Chondrocyte (in vitro differentiated cells): ENCODE measurements around the gene ARHGEF2. TPM values are rescaled to one million over a fixed set of nuclear protein-coding genes. Genes with fewer than 3 reads are reported as not detected.
A peak's percentile ranks its signal among the peaks of the same experiment; 100 is the strongest.

ENCODE experiments used
- DNase-seq: peaks from one replicate; pipeline ENCODE4 v3.0.0; 2021; ENCODE audit warnings: mixed read lengths, low spot score
- H3K27ac Mint-ChIP-seq: one replicate; pipeline ENCODE4 v1.8.0; 2021; ENCODE audit warnings: mild to moderate bottlenecking, moderate library complexity, mixed read lengths; ENCODE audit not compliant: unreplicated experiment
- H3K27me3 Mint-ChIP-seq: 2 replicates; pipeline ENCODE4 v1.8.0; 2021; ENCODE audit warnings: low read depth, mixed read lengths
- H3K36me3 Mint-ChIP-seq: 2 replicates; pipeline ENCODE4 v1.8.0; 2021; ENCODE audit warnings: low read depth, mixed read lengths
- H3K4me1 Mint-ChIP-seq: 2 replicates; pipeline ENCODE4 v1.8.0; 2021; ENCODE audit warnings: low read depth, mild to moderate bottlenecking, mixed read lengths
- H3K4me3 Mint-ChIP-seq: one replicate; pipeline ENCODE4 v1.8.0; 2021; ENCODE audit warnings: mild to moderate bottlenecking, moderate library complexity, mixed read lengths; ENCODE audit not compliant: unreplicated experiment
- H3K9me3 Mint-ChIP-seq: 2 replicates; pipeline ENCODE4 v1.8.0; 2021; ENCODE audit warnings: low read depth, mixed read lengths
- CTCF ChIP-seq: fragments of 200-600 bp; sonication (generic); IDR thresholded peaks from 2 replicates; pipeline ENCODE4 v1.5.0; 2021; ENCODE audit warnings: antibody characterized with exemption, mild to moderate bottlenecking, moderate library complexity
- total RNA-seq: library from RNA; stranded (reverse); gene quantifications from 3 replicates; pipeline ENCODE4 v1.2.1, GENCODE V29; 2021

ARHGEF2 gene
- total RNA-seq, 1 donor from 2014 or later: 203 TPM

GRCh38 chr1:155976913-155977689, 1.2 kb downstream of the ARHGEF2 start:
- no peaks in the 10 kb centered on the region for H3K27me3 Mint-ChIP-seq
- peaks cover 89% of the 10 kb centered on the region for H3K4me1 Mint-ChIP-seq
- peaks cover 8% of the 10 kb centered on the region for H3K36me3 Mint-ChIP-seq
- no peak for TF ChIP-seq CTCF
- H3K9me3 Mint-ChIP-seq: no peaks in the 10 kb centered on the region
- DNase-seq: no peak
- H3K27ac Mint-ChIP-seq: peak overlapping the region; percentile 100
- peak overlapping the region; percentile 95 for H3K4me3 Mint-ChIP-seq

GRCh38 chr1:155976062-155976912, 2.1 kb downstream of the ARHGEF2 start:
- H3K9me3 Mint-ChIP-seq: no peaks in the 10 kb centered on the region
- no peak for TF ChIP-seq CTCF

GRCh38 chr1:155975375-155976061, 2.8 kb downstream of the ARHGEF2 start:
- no peak for DNase-seq
- H3K36me3 Mint-ChIP-seq: peaks cover 9% of the 10 kb centered on the region
- no peaks in the 10 kb centered on the region for H3K9me3 Mint-ChIP-seq
- no peaks in the 10 kb centered on the region for H3K27me3 Mint-ChIP-seq
- peak overlapping the region; percentile 100 for H3K27ac Mint-ChIP-seq
- H3K4me3 Mint-ChIP-seq: peak overlapping the region; percentile 95
- peaks cover 88% of the 10 kb centered on the region for H3K4me1 Mint-ChIP-seq
- no peak for TF ChIP-seq CTCF

More at GRCh38 chr1:155976062-155976912, 2.1 kb downstream of the ARHGEF2 start:
- H3K27ac Mint-ChIP-seq: peak overlapping the region; percentile 100
- peak overlapping the region; percentile 95 for H3K4me3 Mint-ChIP-seq
- DNase-seq: no peak
- peaks cover 88% of the 10 kb centered on the region for H3K4me1 Mint-ChIP-seq
- no peaks in the 10 kb centered on the region for H3K27me3 Mint-ChIP-seq
- peaks cover 8% of the 10 kb centered on the region for H3K36me3 Mint-ChIP-seq

GRCh38 chr1:155974208-155975115, 3.9 kb downstream of the ARHGEF2 start:
- Mint-ChIP-seq H3K9me3 (no peaks in the 10 kb centered on the region), H3K4me3 (peak overlapping the region; percentile 95), H3K4me1 (peaks cover 88% of the 10 kb centered on the region), H3K27me3 (no peaks in the 10 kb centered on the region), H3K27ac (peak overlapping the region; percentile 100), H3K36me3 (peaks cover 15% of the 10 kb centered on the region)
- DNase-seq: no peak
- TF ChIP-seq CTCF: no peak
